GM19023 (cell line): ENCODE data around the gene TVP23C.
A peak's percentile ranks its signal among the peaks of the same experiment; 100 is the strongest.
"Not testable (repeated sequence)": the region's sequence is repeated elsewhere in the genome, so short reads cannot be mapped to it uniquely, and the experiment has no call there.

Experiments
- ATAC-seq: cut with Tn5 transposase; IDR thresholded peaks from one replicate; pipeline ENCODE4 v1.9.1; 2021; ENCODE audit warnings: mild to moderate bottlenecking, moderate library complexity; ENCODE audit not compliant: unreplicated experiment

Gene TVP23C

DNA sequence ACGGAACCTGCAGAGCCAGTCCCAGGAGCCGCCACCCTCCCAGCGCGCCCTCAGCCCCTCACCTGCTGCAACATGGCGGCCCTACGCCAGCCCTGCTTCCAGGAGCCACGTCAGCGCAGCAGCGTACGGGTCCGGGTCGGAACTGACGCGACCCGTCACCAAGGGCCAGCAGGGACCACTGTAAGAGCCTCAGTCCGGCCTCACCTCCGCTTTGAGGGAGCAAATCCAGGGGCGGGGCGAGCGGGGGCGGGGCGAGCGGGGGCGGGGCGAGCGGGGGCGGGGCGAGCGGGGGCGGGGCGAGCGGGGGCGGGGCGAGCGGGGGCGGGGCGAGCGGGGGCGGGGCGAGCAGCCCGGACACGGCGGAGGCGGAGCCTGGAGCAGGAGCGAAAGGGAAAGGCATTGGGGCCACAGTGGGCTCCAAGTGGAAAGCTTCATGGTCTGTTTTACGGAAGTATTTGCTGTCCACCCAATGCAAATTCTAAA, at the start of gene TVP23C:
Gene TVP23C, minus strand, starts transcription at position 109 of the 483 bp plus-strand sequence. Its CDS starts 35 bp downstream, at position 74.
- ATAC-seq: peak; percentile 89

DNA sequence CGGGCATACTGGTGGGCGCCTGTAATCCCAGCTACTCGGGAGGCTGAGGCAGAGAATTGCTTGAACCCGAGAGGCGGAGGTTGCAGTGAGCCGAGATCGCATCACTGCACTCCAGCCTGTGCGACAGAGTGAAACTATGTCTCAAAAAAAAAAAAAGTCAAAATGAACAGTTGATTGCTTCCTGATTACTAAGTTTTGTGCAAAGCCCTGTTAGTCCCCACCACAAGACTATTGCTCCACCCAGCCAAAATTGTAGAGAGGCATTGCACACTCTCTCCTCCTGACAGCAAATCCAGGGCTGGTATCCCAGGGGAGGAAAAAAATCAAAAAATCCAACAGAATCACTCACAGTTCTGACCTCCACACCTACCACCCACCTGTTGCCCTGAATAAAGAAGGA, 29.7 kb upstream of the TVP23C start:
- ATAC-seq: not testable (repeated sequence)

DNA sequence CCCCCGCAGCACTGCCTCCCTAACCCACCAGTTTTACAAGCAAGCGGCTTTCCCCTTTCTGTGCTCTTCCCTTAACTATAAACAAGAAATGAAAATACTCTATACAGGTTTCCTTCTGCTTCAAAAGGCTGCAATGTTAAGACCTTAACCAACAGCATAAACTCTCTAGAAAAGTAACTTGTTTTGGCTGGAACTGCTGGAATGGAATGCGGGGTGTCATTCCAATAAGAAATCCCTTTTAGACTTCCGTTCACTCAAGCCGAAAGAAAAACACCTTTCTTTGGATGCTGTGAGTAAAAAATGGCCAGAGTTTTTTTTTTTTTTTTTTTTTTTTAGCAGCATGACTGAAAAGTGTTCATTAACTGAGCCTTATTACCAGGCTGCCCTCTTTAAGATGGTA, 28.7 kb upstream of the TVP23C start:
- ATAC-seq: not testable (repeated sequence)

DNA sequence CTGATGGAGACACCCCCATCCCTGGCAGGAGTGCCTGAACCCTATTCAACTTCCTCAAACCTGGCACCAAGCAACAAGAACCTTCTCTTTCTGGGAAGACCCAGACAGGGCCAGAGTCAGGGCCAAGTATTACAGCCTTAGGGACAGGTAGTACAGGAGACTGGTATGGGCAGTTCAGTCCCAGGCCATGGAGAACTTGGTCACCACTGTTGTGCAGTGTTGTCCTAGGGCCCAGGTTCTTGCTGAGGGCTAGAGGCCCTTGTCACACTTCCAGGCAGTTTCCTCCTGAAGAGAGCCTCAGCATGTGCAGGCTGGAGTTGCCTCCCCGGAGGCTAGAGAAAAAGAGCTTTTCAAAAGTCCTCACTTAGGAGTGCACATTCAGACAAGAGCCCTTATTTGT, 27.6 kb upstream of the TVP23C start:
- ATAC-seq: not testable (repeated sequence)

DNA sequence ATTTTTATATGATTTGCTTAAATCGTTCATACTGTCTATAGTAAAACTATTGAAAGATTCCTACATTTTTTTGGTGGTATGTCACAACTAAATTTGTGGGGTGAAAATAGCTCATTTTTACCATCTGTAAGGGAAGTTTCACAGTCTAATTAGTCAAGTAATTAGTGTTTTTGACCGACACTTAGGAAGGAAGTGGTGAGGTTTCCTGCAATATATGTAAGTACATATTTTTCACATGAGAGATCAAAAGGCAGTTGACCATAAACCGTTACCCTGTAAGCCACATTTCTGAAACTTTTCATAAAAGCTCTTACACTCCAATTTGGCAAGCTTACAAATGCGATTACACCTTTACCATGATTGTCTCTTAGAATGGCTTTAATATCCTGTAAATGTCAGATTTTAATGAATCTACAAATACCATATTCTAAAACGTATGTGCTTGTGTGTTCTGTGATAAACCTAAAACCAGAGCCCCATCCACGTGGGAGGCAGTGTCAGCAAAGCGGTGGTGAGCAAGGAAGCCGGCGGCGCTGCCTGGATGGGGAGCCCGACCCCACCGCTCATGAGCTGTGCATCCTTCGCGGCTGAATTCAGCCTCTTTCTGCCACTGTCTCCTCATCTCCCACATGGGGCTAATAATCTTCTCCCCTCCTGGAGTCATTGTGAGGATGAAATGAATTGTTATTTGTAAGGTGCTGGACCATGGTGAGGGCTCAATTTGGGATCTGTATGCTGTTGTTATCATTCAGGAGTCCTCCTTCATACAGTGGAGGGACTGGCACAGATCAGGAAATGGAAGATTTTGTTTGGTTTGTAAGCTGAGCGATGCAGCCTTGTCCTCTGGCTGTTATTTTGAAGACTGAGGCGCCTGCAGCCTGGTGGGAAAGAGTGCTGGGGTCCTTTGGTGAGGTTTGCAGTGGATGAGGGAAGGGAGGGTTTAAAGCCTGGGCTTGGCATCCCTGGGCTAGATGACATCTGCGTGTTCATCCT, 26.6 kb upstream of the TVP23C start:
- peak; percentile 43 for ATAC-seq

DNA sequence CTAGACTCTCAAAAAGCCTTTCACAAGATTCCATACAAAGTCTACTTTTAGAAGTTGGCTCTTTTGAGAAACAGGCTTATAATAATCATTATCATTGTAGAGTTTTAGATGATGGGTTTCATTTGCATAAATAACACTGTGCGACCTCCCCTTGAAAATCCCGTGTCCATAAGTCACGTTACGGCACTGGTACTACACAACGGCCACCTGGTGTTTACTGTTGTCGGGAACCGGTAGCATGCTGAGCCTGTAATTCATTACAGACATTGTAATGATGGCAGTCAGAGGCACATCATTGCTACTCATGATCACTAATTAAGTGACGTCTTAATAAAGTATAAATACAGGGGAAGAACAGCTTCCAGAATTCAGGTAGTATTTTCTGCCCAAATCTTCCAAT, 24.7 kb upstream of the TVP23C start:
- ATAC-seq: not testable (repeated sequence)

DNA sequence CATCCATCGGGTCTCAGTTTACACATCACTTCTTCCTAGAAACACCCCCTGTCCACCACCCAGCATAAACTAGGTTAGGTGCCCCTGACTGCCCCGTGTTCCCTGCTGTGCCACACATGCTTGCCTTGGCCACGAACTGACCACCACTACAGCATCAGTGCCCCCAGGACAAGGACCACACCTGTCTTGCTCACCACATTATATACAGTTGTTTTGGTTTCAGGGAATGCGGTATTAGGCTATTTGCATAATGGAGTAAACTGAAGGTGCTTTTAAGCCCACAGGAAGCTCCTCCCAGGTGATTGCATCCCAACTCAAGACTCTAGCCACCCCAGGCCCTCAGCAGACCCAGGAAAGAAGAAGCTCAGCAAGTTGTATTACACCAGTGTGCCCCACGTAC, 20.0 kb upstream of the TVP23C start:
- not testable (repeated sequence) for ATAC-seq

DNA sequence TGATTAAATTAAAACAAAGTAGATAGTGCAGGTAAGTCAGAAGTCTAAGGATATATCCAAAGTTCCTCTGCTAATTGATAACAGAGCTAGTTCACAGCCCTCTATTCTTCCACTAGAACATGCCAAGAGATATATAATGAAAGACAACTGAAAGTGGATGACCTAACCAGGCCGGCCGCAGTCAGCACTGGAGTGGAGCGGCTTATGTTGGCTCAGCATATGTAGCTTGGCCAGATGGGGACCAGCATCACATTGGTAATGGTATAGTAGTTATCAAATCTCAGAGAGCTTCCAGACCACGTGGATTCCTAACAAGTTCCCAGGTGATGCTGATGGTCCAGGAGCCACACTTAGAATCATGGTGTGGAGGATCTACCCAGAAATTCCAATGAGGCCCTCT, 18.2 kb upstream of the TVP23C start:
- ATAC-seq: not testable (repeated sequence)

DNA sequence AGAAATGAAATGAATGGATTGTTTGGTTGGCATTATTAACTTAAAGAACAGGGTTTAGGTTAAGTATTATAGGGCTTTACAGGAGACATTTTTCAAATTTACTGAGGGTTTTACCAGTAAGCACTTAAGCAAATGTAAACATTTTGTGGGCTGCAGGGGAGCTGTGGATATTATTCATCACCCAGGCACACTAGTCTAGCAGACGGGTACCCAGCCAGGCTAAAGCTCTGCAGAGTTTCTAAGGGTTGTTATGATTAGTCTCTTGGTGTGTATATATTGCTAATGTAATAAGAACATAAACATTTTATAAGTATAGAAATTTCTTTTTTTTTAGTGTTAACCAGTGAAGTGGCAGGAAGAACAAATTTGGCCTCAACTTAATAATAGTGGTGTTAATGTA, 13.6 kb upstream of the TVP23C start:
- not testable (repeated sequence) for ATAC-seq

DNA sequence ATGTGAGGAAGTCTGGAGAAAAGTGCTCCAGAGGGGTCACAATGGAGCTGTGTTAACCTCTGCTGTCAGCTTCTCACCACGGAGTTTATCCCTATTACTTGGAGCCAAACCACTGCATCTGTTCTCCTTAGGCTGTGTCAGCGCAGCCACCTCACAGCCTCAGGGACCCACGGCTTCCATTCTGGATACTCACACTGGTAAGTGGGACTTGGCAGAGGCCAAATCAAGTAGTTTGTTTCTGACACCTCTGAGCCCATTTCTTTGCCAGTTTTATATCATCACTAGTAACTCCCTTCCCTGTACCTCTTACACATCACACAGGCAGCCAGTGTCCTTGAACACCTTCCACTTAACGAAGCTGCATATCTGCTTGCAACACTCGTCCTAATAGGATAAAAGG, 11.4 kb upstream of the TVP23C start:
- ATAC-seq: not testable (repeated sequence)

DNA sequence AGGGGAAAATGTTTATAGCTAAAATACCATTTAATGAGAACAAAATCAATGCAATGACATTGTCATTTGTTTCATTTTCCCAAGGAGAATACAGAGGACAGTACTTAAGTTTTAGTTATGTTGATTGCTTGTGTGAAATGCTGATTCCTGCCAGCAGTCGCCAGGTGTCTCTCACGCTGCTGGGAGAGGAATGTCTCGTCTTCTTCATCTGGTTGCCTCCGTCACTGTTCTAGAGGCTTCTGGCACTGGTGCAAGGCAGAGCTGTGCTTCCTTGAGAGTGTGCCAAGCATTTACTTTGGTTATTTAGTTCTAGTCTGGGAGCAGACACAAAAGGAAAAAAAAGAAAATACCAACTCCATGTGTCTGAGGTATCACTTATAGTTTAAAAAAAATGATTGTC, 10.6 kb upstream of the TVP23C start:
- ATAC-seq: not testable (repeated sequence)

DNA sequence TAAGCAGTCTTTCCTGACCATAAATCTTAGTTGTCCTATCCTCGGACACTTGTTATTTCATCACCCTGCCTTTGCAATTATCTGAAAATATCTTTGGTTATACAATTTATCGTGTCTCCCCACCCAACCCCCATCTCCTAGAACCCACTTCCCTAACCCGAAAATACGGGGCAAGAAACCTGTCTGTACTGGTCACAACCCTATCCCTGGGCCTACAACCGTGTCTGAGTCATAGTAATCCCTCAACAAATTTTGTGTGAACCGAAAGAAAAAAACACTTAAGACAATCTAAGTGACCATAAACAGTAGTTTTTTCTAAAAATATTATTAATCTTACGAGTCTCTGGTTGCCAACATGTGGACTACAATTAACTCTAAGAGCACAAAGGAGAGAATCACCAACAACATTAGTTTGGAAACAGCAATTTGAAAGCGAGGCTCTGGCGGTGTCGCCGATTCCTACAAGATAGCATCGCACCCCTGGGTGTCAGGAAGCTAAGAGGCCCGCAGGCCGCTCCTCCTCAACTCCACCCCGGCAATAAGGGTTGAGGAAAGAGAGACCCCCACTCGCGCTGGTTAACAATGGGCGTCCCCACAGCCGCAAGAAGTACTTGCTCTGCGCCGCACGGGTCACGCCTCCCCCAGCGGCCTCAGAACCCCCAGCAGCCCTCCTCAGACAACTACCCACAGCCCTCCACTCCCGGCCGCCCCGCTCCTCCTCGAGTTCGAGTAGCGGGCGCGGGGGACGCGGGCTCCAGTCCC, 489 bp downstream of the TVP23C start:
- peak; percentile 42 for ATAC-seq

DNA sequence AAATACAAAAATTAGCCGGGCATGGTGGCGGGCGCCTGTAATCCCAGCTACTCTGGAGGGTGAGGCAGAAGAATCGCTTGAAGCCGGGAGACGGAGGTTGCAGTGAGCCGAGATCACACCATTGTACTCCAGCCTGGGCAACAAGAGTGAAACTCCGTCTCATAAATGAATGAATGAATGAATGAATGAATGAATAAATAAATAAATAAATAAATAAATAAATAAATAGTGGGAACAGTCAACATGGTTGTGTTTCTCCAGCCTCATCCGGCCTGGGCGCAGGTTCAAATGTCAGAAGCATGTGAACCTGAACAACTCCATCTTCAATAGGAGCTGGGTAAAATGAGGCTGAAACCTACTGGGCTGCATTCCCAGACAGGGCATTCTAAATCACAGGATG, 1.8 kb downstream of the TVP23C start:
- ATAC-seq: not testable (repeated sequence)

DNA sequence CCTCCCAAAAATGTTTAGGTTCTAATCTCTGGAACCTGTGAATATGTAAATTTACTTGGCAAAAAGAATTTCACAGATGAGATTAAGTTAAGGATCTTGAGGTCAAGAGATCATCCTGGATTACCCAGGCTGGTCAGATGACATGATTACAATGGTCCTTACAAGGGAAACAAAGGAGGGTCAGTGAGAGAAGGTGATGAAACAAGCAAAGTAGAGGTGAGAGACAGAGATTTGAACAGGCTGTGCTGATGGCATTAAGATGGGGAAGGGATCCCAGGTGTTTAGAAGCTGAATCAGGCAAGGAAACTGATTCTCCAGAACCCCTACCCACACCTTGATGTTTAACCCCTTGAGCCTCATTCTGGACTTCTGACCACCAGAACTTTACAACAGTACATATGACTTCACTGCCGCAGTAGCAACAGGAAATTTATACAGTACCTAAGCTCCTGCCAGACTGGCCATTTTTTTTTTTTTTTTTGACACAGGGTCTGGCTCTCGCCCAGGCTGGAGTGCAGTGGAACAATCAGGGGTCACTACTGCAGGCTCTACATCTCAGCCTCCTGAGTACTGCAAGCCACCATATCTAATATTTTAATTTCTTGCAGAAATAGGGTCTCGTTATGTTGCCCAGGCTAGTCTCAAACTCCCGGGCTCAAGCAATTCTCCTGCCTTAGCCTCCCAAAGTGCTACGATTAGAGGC, 4.7 kb downstream of the TVP23C start:
- ATAC-seq: not testable (repeated sequence)

DNA sequence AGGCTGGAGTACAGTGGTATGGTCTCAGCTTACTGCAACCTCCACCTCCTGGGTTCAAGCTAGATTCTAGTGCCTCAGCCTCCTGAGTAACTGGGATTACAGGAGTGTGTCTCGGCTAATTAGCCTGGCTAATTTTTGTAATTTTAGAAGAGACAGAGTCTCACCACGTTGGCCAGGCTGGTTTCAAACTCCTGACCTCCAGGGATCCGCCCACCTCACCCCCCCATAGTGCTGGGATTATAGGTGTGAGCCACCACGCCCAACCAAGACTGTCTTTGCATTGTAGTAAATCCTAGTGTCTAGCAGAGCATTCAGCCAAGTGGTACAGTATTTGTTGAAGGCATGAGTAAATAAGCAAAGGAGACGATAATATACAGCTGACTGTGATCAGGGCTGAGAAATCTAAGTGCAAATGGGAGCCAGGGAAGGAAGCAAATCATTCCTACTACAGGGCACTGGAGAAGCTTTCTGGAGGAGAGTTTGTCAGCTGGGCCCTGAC, 5.9 kb downstream of the TVP23C start:
- not testable (repeated sequence) for ATAC-seq

DNA sequence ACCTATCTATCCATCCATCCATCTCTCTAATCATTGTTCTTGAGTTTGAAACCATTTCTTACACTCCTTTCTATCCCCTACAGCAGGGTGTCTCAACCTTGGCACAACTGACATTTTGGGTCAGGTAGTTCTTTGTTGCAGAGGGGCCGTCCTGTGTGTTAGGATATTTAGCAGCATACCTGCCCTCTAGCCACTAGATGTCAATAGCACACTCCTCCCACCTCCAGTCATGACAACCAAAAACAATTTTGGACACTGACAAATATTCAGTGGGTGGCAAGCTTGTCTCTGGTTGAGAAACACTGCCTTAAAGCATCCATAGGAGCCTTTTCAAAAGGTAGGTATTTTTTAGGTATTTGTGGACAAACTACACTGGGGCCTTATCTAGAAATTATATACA, 10.4 kb downstream of the TVP23C start:
- not testable (repeated sequence) for ATAC-seq

DNA sequence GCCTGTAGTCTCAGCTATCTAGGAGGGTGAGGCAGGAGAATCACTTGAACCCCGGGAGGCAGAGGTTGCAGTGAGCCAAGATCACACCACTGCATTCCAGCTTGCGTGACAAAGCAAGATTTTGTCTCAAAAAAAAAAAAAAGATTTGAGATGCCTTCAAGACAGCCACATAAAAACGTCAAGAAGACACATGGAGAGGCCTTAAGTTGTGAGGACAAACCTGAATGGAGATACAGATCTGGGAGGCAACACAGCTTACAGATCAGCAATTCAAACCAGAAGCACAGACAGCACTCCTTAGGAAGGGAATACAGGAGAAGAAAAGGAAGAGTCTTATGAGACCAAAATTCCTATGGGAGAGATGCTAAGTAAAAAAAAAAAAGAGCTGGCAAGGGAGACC, 13.7 kb downstream of the TVP23C start:
- ATAC-seq: not testable (repeated sequence)

DNA sequence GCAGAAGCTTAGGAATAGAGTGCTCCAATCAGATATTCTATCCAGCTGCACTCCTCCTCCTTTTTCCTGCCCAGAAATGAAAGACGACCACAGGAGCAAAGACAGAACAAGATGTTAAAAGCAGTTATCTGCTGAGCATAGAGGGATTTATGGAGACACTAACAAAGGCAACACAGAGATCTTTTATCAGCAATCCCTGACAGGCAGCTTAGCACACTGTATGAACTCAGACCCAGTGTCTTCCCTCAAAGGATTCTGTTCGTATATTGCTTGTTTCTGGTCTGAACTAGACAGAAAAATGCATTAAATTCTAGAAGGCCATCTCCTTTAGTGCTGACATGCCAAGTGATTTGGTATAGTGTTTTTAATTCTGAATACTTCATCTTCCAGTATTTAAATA, 16.7 kb downstream of the TVP23C start:
- not testable (repeated sequence) for ATAC-seq

DNA sequence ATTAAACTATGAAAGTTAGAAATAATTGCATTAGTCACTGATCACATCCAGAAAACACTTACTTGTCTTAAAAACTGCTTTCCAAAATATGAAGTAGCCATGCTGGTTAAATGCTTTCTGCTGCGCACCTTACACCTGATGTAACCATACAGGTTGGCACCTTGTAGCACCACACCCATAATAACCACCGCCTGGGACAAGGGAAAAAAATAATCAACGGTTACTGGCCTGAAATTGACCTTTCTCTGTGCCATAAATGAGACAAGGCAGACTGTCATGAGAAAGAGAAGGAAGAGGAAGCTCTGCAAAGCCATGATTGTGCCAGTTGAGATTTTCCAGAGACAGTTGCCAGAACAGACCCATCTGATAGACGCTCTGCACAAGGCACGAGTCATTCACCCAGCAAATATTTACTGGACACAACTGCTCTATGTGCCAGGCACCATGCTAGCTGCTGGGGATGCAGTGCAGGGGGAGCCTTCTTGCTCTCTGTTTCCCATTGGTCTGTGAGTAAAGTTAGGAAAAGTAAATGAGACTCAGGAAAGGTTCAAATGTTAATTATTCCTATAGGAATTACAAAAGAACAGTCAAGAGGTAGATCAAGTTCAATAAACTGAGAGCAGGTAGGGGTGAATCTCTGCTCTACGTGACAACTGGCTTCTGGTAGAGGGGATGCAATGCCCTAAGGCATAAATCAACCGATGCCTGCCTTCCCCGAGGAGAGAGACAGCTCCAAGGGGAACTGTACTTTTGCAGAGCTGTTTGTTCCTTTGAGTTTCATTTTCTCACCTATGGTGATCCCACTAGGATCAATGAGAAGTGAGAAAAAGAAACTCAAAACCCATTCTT, 22.7 kb downstream of the TVP23C start:
- not testable (repeated sequence) for ATAC-seq

DNA sequence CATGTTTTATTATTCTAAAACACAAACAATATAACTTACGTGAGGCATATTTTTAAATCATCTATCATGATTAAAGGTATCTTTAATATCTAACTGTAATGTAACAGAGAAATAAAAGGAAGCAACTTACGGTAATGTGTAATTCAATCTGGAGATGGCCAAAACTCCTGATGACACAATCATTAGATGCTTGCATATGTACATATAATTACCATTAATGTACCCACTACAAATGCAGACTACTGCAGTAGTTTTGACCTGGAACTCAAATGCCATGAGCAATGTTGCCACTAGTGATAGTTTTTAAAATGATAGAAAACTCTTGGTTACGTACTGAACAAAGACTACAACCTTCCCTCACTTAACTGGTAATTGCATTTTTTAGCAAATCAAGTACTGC, 30.2 kb downstream of the TVP23C start:
- ATAC-seq: not testable (repeated sequence)
